Kidney (tissue), 14 donors: ENCODE results near the gene ANKS6. TPM values are rescaled to one million over a fixed set of nuclear protein-coding genes. Genes with fewer than 3 reads are reported as not detected.

Experiments
- DNase-seq, 5 donors: peaks; one replicate each; pipeline ENCODE4 v3.0.0-alpha.2; 2013 to 2020
- FAIRE-seq: peaks from 2 replicates; lab custom pipeline; 2012; peaks lifted over from hg19 to GRCh38; lab: Jason Lieb, UNC
- H3K27ac ChIP-seq, 2 donors: one replicate each; pipeline ENCODE4 v1.7.0; 2013; ENCODE audit warnings: low read depth in 2 of 2, low read length in 2 of 2, inconsistent platforms in 1 of 2
- H3K27me3 ChIP-seq: one replicate; pipeline ENCODE4 v1.7.1; 2013; ENCODE audit warnings: low read length, inconsistent platforms; ENCODE audit not compliant: control insufficient read depth, insufficient read depth
- H3K36me3 ChIP-seq, 3 donors: one replicate each; pipeline versions ENCODE4 v1.7.0 to v1.7.1; 2013; ENCODE audit warnings: low read length in 3 of 3, control low read depth in 1 of 3, inconsistent platforms in 1 of 3; ENCODE audit not compliant: insufficient read depth in 3 of 3, control insufficient read depth in 2 of 3
- H3K4me1 ChIP-seq, 3 donors: one replicate each; pipeline versions ENCODE4 v1.7.0 to v1.7.1; 2013; ENCODE audit warnings: low read length in 3 of 3, inconsistent platforms in 1 of 3, low read depth in 1 of 3; ENCODE audit not compliant: control insufficient read depth in 2 of 3, insufficient read depth in 2 of 3
- H3K4me3 ChIP-seq, 3 donors: one replicate each; pipeline versions ENCODE4 v1.7.0 to v1.8.1; 2013; ENCODE audit warnings: low read length in 3 of 3, control low read depth in 1 of 3, inconsistent platforms in 1 of 3
- H3K9ac ChIP-seq, 3 donors: one replicate each; pipeline versions ENCODE4 v1.7.0 to v1.7.1; 2013; ENCODE audit warnings: low read length in 3 of 3, control low read depth in 1 of 3, inconsistent platforms in 1 of 3
- H3K9me3 ChIP-seq, 3 donors: one replicate each; pipeline versions ENCODE4 v1.7.0 to v1.7.1; 2013; ENCODE audit warnings: low read length in 3 of 3, control low read depth in 1 of 3, inconsistent platforms in 1 of 3; ENCODE audit not compliant: control insufficient read depth in 2 of 3, insufficient read depth in 1 of 3
- intact Hi-C: fragments of 100-400 bp; cut with DNase I; formaldehyde crosslinking; loops from one replicate; pipeline ENCODE4 v1.11.1; 2022
- polyA plus RNA-seq: library from polyadenylated mRNA; stranded (reverse); fragments of 350-450 nt; fragmentation: Illumina TruSeq; extraction: RNeasy Lipid Tissue Mini Kit (QIAGEN cat#74804); gene quantifications from one replicate; pipeline ENCODE4 v1.2.3, GENCODE V29; 2014; ENCODE audit warnings: low read depth, low replicate concordance; ENCODE audit not compliant: insufficient read depth
- total RNA-seq: library from RNA; stranded (reverse); fragmentation: NEBNext Ultra II Directional; extraction: Animal tissue kit (Norgen Biotek cat#: 25700); gene quantifications from one replicate; pipeline ENCODE4 v1.2.1, GENCODE V29; 2021
- TF ChIP-seq, protein P1 (sequence below): IDR thresholded peaks from 3 replicates; pipeline ENCODE4 v1.5.1; 2012; ENCODE audit warnings: mild to moderate bottlenecking, moderate library complexity, borderline replicate concordance; ENCODE audit not compliant: insufficient read depth; ENCODE audit errors: extremely low read depth
- donor health status: control.
- donor health status: control.
- donor health status: control.
- donor health status: control.
- donor health status: control.
- donor health status: DM: yes; HTN: yes; CAD: no.
- donor health status: Normal renal cell carcinoma (clear cell type).

ANKS6 gene
- total and polyA plus RNA-seq, 2 donors from 2014 or later = 22.0 to 31.8 TPM

DNA sequence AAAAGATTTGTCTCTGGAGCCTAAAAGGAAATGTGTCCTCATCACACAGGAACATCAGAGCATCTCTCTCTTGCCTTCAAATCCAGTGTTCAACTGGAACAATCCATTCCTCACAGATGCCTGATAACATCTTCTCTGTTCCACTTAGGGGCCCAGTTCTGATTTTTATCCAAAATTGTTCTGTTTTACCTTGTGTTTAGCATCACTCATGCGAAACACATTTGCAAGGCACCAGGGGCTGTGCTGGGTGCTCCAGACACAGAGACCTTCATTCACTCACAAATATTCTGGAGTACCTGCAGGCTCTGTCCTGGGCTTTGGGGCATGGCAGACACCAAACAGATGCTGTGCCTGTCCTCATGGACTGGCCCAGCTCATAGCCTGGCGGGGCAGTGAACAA is 101.4 kb downstream of the ANKS6 start:
- Histone ChIP-seq H3K4me3 (no peak overlapping the region), H3K27ac (no peak overlapping the region), H3K9me3 (no peaks in the 10 kb centered on the region), H3K9ac (no peak overlapping the region), H3K27me3 (no peaks in the 10 kb centered on the region), H3K36me3 (no peaks in the 10 kb centered on the region), H3K4me1 (no peaks in the 10 kb centered on the region)
- intact Hi-C loops = no loop called here
- TF ChIP-seq, protein P1, sequence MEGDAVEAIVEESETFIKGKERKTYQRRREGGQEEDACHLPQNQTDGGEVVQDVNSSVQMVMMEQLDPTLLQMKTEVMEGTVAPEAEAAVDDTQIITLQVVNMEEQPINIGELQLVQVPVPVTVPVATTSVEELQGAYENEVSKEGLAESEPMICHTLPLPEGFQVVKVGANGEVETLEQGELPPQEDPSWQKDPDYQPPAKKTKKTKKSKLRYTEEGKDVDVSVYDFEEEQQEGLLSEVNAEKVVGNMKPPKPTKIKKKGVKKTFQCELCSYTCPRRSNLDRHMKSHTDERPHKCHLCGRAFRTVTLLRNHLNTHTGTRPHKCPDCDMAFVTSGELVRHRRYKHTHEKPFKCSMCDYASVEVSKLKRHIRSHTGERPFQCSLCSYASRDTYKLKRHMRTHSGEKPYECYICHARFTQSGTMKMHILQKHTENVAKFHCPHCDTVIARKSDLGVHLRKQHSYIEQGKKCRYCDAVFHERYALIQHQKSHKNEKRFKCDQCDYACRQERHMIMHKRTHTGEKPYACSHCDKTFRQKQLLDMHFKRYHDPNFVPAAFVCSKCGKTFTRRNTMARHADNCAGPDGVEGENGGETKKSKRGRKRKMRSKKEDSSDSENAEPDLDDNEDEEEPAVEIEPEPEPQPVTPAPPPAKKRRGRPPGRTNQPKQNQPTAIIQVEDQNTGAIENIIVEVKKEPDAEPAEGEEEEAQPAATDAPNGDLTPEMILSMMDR = no peak
- DNase-seq (no peak), FAIRE-seq (no peak)

DNA sequence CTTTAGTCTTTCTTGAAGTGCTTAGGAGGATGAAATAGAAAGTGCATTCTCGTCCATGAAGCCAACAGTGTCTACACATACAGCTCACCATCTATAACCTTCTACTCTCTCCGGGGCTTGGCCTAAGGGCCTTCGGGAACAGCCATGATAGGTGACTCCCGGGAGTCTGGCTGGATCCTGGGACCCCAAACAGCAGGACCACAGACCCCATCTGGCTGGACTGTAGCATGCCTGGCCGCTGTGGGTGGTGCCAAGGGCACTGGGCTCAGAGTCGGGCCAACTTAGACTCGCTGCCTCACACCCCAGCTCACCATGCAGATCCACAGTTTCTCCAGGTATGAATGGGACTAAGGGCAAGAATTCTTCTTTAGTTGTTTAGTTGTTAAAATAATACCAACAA is 104.0 kb downstream of the ANKS6 start:
- H3K9ac ChIP-seq = no peak overlapping the region
- no peak for DNase-seq
- TF ChIP-seq, protein P1 = no peak
- H3K27me3 ChIP-seq = no peaks in the 10 kb centered on the region
- no peaks in the 10 kb centered on the region for H3K36me3 ChIP-seq
- H3K4me3 ChIP-seq = no peak overlapping the region
- no peak overlapping the region for H3K27ac ChIP-seq
- FAIRE-seq = no peak
- no peaks in the 10 kb centered on the region for H3K9me3 ChIP-seq
- intact Hi-C loops = no loop called here
- H3K4me1 ChIP-seq = no peaks in the 10 kb centered on the region

DNA sequence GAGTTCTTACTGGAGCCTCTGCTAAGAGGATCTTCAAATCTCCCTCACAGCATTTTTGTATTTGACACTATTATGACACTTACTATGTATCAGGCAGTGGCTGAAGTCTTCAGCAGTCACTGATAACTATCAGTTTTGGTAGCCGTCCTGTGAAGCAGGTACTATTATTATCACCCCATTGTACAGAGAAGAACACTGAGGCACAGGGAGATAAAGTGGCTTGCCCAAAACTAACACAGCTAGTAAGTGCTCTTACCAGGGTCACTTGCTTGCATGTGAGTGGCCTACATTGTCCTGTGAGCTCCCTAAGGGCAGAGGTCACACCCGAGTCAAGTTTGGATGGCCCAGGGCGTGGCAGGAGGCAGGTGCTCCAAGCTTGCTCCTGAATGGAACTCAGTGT is 104.5 kb downstream of the ANKS6 start:
- Histone ChIP-seq H3K9ac (no peak overlapping the region), H3K4me3 (no peak overlapping the region), H3K27ac (no peak overlapping the region), H3K9me3 (no peaks in the 10 kb centered on the region), H3K4me1 (peaks cover 0 to 1% (median 0%) of the 10 kb centered on the region in 3 donors), H3K36me3 (no peaks in the 10 kb centered on the region), H3K27me3 (no peaks in the 10 kb centered on the region)
- FAIRE-seq (no peak), DNase-seq (no peak)
- TF ChIP-seq, protein P1 = no peak
- intact Hi-C loops = no loop called here

DNA sequence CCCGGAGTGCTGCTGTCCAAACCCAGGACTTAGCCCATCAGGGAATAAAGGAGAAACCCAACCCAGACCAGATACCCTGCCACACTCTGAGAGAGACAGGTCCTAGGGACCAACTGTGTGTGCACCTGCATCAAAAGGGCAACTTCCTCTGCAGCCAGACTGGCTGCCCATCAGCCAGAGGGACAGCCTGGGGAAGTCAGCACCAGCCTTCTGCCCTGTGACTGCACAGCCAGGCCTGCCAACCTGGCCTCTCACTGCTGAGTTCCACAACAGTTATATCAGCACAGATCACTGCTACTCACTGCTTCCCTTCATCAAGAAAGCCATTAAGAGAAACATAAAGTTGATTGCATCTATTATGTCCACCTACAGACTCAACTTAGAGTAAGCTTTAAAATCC is 105.7 kb downstream of the ANKS6 start:
- H3K27ac ChIP-seq = no peak overlapping the region
- no peak overlapping the region for H3K4me3 ChIP-seq
- H3K9me3 ChIP-seq = no peaks in the 10 kb centered on the region
- H3K9ac ChIP-seq = no peak overlapping the region
- DNase-seq (no peak), FAIRE-seq (no peak)
- intact Hi-C loops = no loop called here
- no peaks in the 10 kb centered on the region for H3K36me3 ChIP-seq
- no peaks in the 10 kb centered on the region for H3K27me3 ChIP-seq
- TF ChIP-seq, protein P1 = no peak
- peaks cover 0 to 3% (median 0%) of the 10 kb centered on the region in 3 donors for H3K4me1 ChIP-seq
